SJSA1 (cell line): ENCODE measurements around the gene EEFSEC. TPM values are rescaled to one million over a fixed set of nuclear protein-coding genes. Genes with fewer than 3 reads are reported as not detected.

Source experiments
- DNase-seq, 2 experiments: peaks; one replicate each; pipeline ENCODE4 v3.0.0-alpha.2; 2015 to 2020; ENCODE audit warnings: low spot score in 2 of 2, low read depth in 1 of 2
- H3K27ac ChIP-seq: fragments of 250-450 bp; sonication (Bioruptor Pico); 2 replicates; pipeline ENCODE4 v1.5.1; 2020; ENCODE audit warnings: mild to moderate bottlenecking, moderate library complexity
- H3K27me3 ChIP-seq: fragments of 250-450 bp; sonication (Bioruptor Pico); replicated peaks from 2 replicates; pipeline ENCODE4 v1.5.1; 2020; ENCODE audit warnings: mild to moderate bottlenecking, moderate library complexity
- H3K36me3 ChIP-seq: fragments of 250-450 bp; sonication (Bioruptor Pico); 2 replicates; pipeline ENCODE4 v1.5.1; 2020; ENCODE audit warnings: mild to moderate bottlenecking
- H3K4me1 ChIP-seq: fragments of 250-450 bp; sonication (Bioruptor Pico); replicated peaks from 2 replicates; pipeline ENCODE4 v1.6.1; 2021; ENCODE audit warnings: mild to moderate bottlenecking
- H3K4me3 ChIP-seq: fragments of 250-450 bp; sonication (Bioruptor Pico); 2 replicates; pipeline ENCODE4 v1.5.1; 2020; ENCODE audit warnings: mild to moderate bottlenecking
- H3K9me3 ChIP-seq: fragments of 250-450 bp; sonication (Bioruptor Pico); replicated peaks from 2 replicates; pipeline ENCODE4 v1.5.1; 2020; ENCODE audit warnings: mild to moderate bottlenecking
- total RNA-seq: library from RNA; depleted of rRNA; stranded (reverse); fragments of >200 nt; shearing (Covaris generic); gene quantifications from 2 replicates; pipeline ENCODE4 v1.2.3, GENCODE V29; 2014

The EEFSEC gene
- total RNA-seq, 1 experiment from 2014 or later, result 5.5 TPM

DNA sequence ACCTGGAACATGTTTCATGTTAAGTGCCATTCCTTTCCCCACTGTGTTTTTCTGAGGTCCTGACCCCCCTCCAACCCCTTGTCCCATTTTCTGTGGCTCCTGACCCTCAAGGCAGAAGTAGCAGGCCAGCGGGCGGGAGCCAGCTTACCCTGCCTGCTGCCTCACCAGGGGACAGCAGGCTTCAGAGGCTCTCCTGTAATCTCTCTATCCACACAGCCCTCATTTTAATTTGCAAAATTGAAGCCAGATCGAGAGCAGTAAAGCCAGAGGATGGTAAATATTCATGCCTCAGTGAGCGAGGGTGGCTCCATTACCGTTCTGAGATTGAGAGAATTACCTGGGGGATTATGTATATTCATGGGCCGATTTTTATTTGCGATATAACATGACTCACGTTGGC lies 165.8 kb downstream of the EEFSEC start:
- H3K36me3 ChIP-seq, result no peaks in the 10 kb centered on the region
- H3K27ac ChIP-seq, result no peak overlapping the region

GRCh38 chr3:128319741-128320141 lies 166.5 kb downstream of the EEFSEC start:
- H3K27me3 ChIP-seq, result no peaks in the 10 kb centered on the region
- H3K4me3 ChIP-seq, result no peak overlapping the region
- no peaks in the 10 kb centered on the region for H3K4me1 ChIP-seq
- peak in 1 of 2 experiments; percentile 18 for DNase-seq
- no peaks in the 10 kb centered on the region for H3K9me3 ChIP-seq
- H3K36me3 ChIP-seq, result no peaks in the 10 kb centered on the region
- H3K27ac ChIP-seq, result no peak overlapping the region

More for the DNA sequence above, 165.8 kb downstream of the EEFSEC start:
- H3K27me3 ChIP-seq, result no peaks in the 10 kb centered on the region
- no peaks in the 10 kb centered on the region for H3K4me1 ChIP-seq
- no peak overlapping the region for H3K4me3 ChIP-seq
- DNase-seq, result peak in 1 of 2 experiments; percentile 15
- H3K9me3 ChIP-seq, result no peaks in the 10 kb centered on the region

GRCh38 chr3:128320551-128321340 lies 167.5 kb downstream of the EEFSEC start:
- DNase-seq, result peak in 1 of 2 experiments; percentile 22
- Histone ChIP-seq H3K27me3 (no peaks in the 10 kb centered on the region), H3K36me3 (no peaks in the 10 kb centered on the region), H3K27ac (no peak overlapping the region), H3K9me3 (no peaks in the 10 kb centered on the region), H3K4me1 (no peaks in the 10 kb centered on the region), H3K4me3 (no peak overlapping the region)

- H3K9me3 ChIP-seq, result no peaks in the 10 kb centered on the region
- no peak overlapping the region for H3K27ac ChIP-seq
- peak in 1 of 2 experiments; percentile 30 for DNase-seq
- no peaks in the 10 kb centered on the region for H3K4me1 ChIP-seq
- H3K27me3 ChIP-seq, result no peaks in the 10 kb centered on the region
- H3K36me3 ChIP-seq, result no peaks in the 10 kb centered on the region
- H3K4me3 ChIP-seq, result no peak overlapping the region
Observed at GRCh38 chr3:128321418-128321817, 168.1 kb downstream of the EEFSEC start.

- H3K27ac ChIP-seq, result no peak overlapping the region
- no peaks in the 10 kb centered on the region for H3K4me1 ChIP-seq
- no peaks in the 10 kb centered on the region for H3K27me3 ChIP-seq
- H3K9me3 ChIP-seq, result no peaks in the 10 kb centered on the region
- H3K4me3 ChIP-seq, result no peak overlapping the region
- no peaks in the 10 kb centered on the region for H3K36me3 ChIP-seq
- DNase-seq, result peak; percentile 12 to 55
Observed at GRCh38 chr3:128322030-128323022, 169.0 kb downstream of the EEFSEC start.

- Histone ChIP-seq H3K4me1 (no peaks in the 10 kb centered on the region), H3K4me3 (no peak overlapping the region), H3K27ac (no peak overlapping the region), H3K27me3 (no peaks in the 10 kb centered on the region), H3K36me3 (no peaks in the 10 kb centered on the region), H3K9me3 (no peaks in the 10 kb centered on the region)
- DNase-seq, result peak in 1 of 2 experiments; percentile 24
Observed at GRCh38 chr3:128323206-128324081, 170.2 kb downstream of the EEFSEC start.

- peak in 1 of 2 experiments; percentile 25 for DNase-seq
- H3K27ac ChIP-seq, result no peak overlapping the region
- peaks cover 7% of the 10 kb centered on the region for H3K4me1 ChIP-seq
- no peaks in the 10 kb centered on the region for H3K9me3 ChIP-seq
- no peak overlapping the region for H3K4me3 ChIP-seq
- no peaks in the 10 kb centered on the region for H3K27me3 ChIP-seq
- no peaks in the 10 kb centered on the region for H3K36me3 ChIP-seq
Observed at GRCh38 chr3:128324911-128325592, 171.8 kb downstream of the EEFSEC start.

DNA sequence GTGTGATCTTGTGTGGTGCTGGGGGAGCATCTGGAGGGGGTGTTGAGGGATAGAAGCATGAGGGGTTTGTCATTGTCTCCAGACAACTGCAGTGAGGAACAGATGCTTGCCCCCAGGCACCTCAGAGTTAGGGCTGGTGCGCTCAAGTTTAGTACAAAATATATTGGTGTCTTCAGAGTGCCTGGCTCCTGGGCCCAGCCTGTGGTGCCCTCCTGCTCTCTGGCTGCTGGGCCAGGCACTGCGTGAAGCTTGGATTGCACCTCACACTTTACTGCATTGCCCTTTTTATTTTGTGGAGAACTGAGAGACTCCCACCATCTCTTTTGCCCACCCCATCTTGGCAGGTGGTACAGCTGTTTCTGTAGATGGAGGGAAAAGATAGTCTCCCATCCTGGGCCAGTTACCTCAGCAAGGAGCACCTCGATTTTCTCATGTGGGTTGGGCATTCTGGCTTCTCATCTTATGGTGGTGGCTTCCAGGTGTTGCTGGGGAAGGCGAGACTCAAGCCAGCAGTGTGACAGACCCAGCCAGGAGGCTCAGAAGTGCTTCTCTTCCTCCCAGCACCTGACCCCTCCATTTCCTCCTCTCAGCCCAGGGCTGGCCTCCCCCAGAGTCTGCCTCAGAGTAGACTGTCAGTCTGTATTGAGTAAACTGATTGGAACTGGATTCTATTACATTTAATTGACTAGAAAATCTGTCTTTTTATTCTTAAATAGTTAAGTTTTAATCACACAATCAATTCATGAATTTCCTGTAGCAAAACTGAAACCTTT lies 173.0 kb downstream of the EEFSEC start:
- Histone ChIP-seq H3K27ac (no peak overlapping the region), H3K36me3 (no peaks in the 10 kb centered on the region), H3K4me3 (no peak overlapping the region), H3K9me3 (no peaks in the 10 kb centered on the region), H3K4me1 (peaks cover 10% of the 10 kb centered on the region), H3K27me3 (no peaks in the 10 kb centered on the region)
- DNase-seq, result peak in 1 of 2 experiments; percentile 14

GRCh38 chr3:128327606-128328031 lies 174.3 kb downstream of the EEFSEC start:
- Histone ChIP-seq H3K4me3 (no peak overlapping the region), H3K36me3 (no peaks in the 10 kb centered on the region), H3K27ac (no peak overlapping the region), H3K4me1 (peaks cover 10% of the 10 kb centered on the region), H3K27me3 (no peaks in the 10 kb centered on the region), H3K9me3 (no peaks in the 10 kb centered on the region)
- peak in 1 of 2 experiments; percentile 14 for DNase-seq

GRCh38 chr3:128328546-128329458 lies 175.5 kb downstream of the EEFSEC start:
- Histone ChIP-seq H3K36me3 (no peaks in the 10 kb centered on the region), H3K9me3 (no peaks in the 10 kb centered on the region), H3K4me3 (no peak overlapping the region), H3K27ac (no peak overlapping the region), H3K27me3 (no peaks in the 10 kb centered on the region), H3K4me1 (peaks cover 10% of the 10 kb centered on the region)
- DNase-seq, result peak in 1 of 2 experiments; percentile 19

DNA sequence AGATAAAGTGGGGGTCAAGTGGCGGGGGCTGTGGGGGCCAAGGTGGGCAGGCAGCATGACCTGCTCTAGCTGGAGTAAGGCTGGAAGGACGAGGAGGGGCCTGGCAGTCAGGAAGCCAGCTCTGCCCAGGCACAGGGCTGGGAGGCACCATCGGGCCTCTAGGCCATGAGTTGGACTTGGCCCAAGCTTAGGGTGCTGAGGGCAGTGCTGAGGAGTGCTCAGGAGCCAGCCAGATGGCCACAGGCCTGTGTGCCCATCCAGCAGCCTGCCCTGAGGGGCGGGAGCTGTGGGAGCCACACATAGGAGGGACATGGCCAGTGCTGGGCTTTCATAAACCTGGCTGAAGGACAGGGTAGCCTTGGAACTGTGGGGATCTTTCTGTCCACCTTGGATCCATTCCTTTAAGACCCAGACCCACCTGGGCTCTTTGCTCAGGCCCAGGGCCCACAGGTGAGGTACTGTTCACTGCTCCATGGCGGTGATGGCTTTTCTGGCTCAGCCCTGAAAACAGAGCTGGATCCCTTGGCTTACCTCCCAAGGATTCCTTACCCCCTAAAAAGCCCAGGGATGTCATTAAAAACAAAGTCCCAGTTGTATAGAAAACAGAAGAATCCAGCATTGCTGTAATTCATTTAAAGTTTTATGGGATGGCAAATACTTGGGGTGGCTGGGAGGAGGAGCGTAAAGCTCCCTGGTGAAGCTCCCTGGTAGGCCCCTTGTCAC lies 176.4 kb downstream of the EEFSEC start:
- Histone ChIP-seq H3K4me3 (no peak overlapping the region), H3K36me3 (no peaks in the 10 kb centered on the region), H3K27ac (no peak overlapping the region), H3K4me1 (peaks cover 10% of the 10 kb centered on the region), H3K27me3 (no peaks in the 10 kb centered on the region), H3K9me3 (no peaks in the 10 kb centered on the region)
- no peak for DNase-seq
